BJ (cell line): Measurements from ENCODE around the gene MTA3. TPM values are rescaled to one million over a fixed set of nuclear protein-coding genes. Genes with fewer than 3 reads are reported as not detected.
A peak's percentile ranks its signal among the peaks of the same experiment; 100 is the strongest.

Experiments used
- CTCF ChIA-PET: fragments of 350-600 bp; formaldehyde crosslinking; extraction: SDS; loops from one replicate; lab custom pipeline; 2021; ENCODE audit warnings: antibody characterized with exemption, inconsistent platforms; lab: Yijun Ruan, JAX
- POLR2A ChIA-PET: fragments of 300-600 bp; sonication (Branson Sonifier 250); formaldehyde crosslinking; extraction: SDS; loops from one replicate; lab custom pipeline; 2021; ENCODE audit warnings: antibody characterized with exemption; lab: Charles Lee
- DNase-seq: peaks from one replicate; pipeline ENCODE4 v3.0.0-alpha.2; 2011; ENCODE audit warnings: low read depth
- H3K27me3 ChIP-seq: 2 replicates; pipeline ENCODE4 v1.6.0; 2011; ENCODE audit warnings: low read length; ENCODE audit not compliant: control insufficient read depth, insufficient read depth
- H3K36me3 ChIP-seq: 2 replicates; pipeline ENCODE4 v1.5.1; 2011; ENCODE audit warnings: low read length; ENCODE audit not compliant: control insufficient read depth, insufficient read depth
- H3K4me3 ChIP-seq: 2 replicates; pipeline ENCODE4 v1.5.1; 2011; ENCODE audit warnings: low read depth, mild to moderate bottlenecking, control low read depth, low read length
- polyA plus RNA-seq: library from polyadenylated mRNA; depleted of rRNA; stranded (reverse); fragments of >200 nt; gene quantifications from 2 replicates; pipeline ENCODE4 v1.2.3, GENCODE V29; 2011
- TF ChIP-seq, protein P1 (sequence below): IDR thresholded peaks from 2 replicates; pipeline ENCODE4 v1.5.1; 2011; ENCODE audit warnings: low read depth, mild to moderate bottlenecking, control low read depth, inconsistent platforms, low read length, moderate library complexity; ENCODE audit not compliant: insufficient read depth

MTA3 gene
- polyA plus RNA-seq, 1 experiment = 23.2 TPM

GRCh38 chr2:42714686-42715085 lies 146.3 kb downstream of the MTA3 start:
- H3K4me3 ChIP-seq = no peak overlapping the region
- no peaks in the 10 kb centered on the region for H3K27me3 ChIP-seq
- CTCF ChIA-PET = no interaction called here
- H3K36me3 ChIP-seq = no peaks in the 10 kb centered on the region
- TF ChIP-seq, protein P1, sequence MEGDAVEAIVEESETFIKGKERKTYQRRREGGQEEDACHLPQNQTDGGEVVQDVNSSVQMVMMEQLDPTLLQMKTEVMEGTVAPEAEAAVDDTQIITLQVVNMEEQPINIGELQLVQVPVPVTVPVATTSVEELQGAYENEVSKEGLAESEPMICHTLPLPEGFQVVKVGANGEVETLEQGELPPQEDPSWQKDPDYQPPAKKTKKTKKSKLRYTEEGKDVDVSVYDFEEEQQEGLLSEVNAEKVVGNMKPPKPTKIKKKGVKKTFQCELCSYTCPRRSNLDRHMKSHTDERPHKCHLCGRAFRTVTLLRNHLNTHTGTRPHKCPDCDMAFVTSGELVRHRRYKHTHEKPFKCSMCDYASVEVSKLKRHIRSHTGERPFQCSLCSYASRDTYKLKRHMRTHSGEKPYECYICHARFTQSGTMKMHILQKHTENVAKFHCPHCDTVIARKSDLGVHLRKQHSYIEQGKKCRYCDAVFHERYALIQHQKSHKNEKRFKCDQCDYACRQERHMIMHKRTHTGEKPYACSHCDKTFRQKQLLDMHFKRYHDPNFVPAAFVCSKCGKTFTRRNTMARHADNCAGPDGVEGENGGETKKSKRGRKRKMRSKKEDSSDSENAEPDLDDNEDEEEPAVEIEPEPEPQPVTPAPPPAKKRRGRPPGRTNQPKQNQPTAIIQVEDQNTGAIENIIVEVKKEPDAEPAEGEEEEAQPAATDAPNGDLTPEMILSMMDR = no peak
- no peak for DNase-seq
- POLR2A ChIA-PET = no interaction called here

DNA sequence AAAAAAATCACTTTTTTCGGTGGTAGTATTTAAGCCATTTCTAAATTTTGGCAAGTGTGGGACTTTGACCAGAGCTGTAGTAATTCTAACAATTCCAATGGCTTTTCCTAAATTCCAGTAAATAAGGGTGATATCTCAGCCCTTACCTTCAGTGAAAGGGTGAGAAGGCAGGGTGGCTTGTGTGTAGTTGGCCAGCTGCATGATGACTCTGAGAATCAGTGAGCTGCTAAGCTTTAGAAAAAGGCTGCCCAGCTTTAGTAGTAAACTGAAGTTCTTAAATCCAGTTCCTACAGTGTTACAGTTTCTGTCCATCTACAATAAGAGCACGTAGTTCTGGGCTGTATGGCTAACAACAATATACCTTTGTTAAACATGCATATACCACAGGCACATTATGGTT lies 153.5 kb downstream of the MTA3 start:
- TF ChIP-seq, protein P1 = no peak
- CTCF ChIA-PET = interaction anchor here (0.8 kb wide), 1 partner anchor 17 kb away, joined by 3 read pairs; no protein-coding TSS in a partner anchor
- no peak overlapping the region for H3K4me3 ChIP-seq
- POLR2A ChIA-PET = interaction anchor here (0.6 kb wide), 1 partner anchor 25 kb away, joined by 4 read pairs; no protein-coding TSS in a partner anchor
- H3K27me3 ChIP-seq = no peaks in the 10 kb centered on the region
- H3K36me3 ChIP-seq = no peaks in the 10 kb centered on the region
- DNase-seq = no peak

- POLR2A ChIA-PET = interaction anchor here (0.7 kb wide), 1 partner anchor 32 kb away, joined by 3 read pairs; no protein-coding TSS in a partner anchor
- peak; percentile 66 for DNase-seq
- no peak overlapping the region for H3K4me3 ChIP-seq
- no peaks in the 10 kb centered on the region for H3K36me3 ChIP-seq
- CTCF ChIA-PET = interaction anchor here (0.8 kb wide), 1 partner anchor 18 kb away, joined by 3 read pairs; no protein-coding TSS in a partner anchor
- TF ChIP-seq, protein P1 = no peak
- no peaks in the 10 kb centered on the region for H3K27me3 ChIP-seq
Observed at GRCh38 chr2:42722320-42723190, 154.1 kb downstream of the MTA3 start.

DNA sequence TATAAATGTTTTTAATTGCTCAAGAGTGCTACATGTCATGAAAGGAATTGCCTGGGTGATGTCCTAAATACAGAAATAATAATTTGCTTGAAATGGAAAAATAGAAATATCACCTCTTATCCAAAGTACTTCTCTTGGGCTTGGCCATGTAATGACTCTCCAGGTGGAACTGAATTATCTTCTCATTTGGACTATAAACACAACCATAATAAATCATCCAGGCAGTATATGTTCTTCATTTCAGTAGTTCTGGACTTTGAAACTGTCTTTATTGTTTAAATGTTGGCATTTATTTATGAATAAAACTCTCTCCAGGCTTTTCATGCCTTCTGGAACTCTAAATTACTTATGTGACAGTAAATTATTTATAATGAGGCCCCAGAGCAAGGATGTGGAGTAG lies 155.0 kb downstream of the MTA3 start:
- ChIA-PET CTCF (no interaction called here), POLR2A (no interaction called here)
- Histone ChIP-seq H3K36me3 (no peaks in the 10 kb centered on the region), H3K27me3 (no peaks in the 10 kb centered on the region), H3K4me3 (no peak overlapping the region)
- TF ChIP-seq, protein P1 = no peak
- no peak for DNase-seq

DNA sequence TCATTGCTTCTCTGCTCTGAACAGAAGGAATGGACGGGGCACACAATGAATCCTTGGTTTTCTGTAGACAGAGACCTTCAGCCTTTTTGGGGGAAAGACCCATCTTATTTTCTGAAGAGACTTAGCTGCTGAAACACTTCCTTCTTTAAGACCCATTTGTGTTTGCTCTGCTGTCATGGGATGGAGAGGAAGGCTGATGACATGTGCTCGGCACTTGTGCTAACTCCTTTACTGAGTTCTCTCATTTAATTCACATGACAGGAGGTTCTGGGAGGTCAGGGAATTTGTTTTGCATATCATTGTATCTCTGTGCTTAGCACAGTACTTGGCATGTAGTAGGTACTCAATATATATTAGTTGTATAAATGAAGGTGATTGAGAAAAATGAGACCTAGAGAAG lies 156.5 kb downstream of the MTA3 start:
- TF ChIP-seq, protein P1 = no peak
- ChIA-PET CTCF (no interaction called here), POLR2A (no interaction called here)
- no peak overlapping the region for H3K4me3 ChIP-seq
- H3K36me3 ChIP-seq = no peaks in the 10 kb centered on the region
- no peaks in the 10 kb centered on the region for H3K27me3 ChIP-seq
- DNase-seq = no peak
